Activated CD8-positive, alpha-beta memory T cell treated with anti-CD3 and anti-CD28 coated beads, Interleukin-2, amount 50 U/mL, for 1 hour (primary cell): Measurements from ENCODE around the gene PRM1.

ENCODE experiments used
- DNase-seq: peaks from one replicate; pipeline ENCODE4 v3.0.0-alpha.2; 2020; ENCODE audit errors: extremely low read depth

Gene PRM1

GRCh38 chr16:11236461-11237254, 44.5 kb downstream of the PRM1 start:
- DNase-seq, result no peak

DNA sequence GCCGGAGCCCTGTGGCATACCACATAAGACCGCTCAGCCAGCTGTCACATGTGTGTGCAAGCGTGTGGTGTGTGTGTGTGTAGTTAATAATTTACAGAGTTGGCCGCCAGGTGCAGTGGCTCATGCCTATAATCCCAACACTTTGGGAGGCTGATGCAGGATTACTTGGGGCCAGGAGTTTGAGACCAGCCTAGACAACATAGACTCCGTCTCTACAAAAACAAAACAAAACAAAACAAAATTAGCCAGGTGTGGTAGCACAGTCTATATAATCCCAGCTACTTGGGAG, 45.5 kb downstream of the PRM1 start:
- DNase-seq, result no peak

- DNase-seq, result no peak
These were observed 46.0 kb downstream of the PRM1 start for GRCh38 chr16:11234884-11235702.

GRCh38 chr16:11233727-11234376, 47.3 kb downstream of the PRM1 start:
- DNase-seq, result no peak

DNA sequence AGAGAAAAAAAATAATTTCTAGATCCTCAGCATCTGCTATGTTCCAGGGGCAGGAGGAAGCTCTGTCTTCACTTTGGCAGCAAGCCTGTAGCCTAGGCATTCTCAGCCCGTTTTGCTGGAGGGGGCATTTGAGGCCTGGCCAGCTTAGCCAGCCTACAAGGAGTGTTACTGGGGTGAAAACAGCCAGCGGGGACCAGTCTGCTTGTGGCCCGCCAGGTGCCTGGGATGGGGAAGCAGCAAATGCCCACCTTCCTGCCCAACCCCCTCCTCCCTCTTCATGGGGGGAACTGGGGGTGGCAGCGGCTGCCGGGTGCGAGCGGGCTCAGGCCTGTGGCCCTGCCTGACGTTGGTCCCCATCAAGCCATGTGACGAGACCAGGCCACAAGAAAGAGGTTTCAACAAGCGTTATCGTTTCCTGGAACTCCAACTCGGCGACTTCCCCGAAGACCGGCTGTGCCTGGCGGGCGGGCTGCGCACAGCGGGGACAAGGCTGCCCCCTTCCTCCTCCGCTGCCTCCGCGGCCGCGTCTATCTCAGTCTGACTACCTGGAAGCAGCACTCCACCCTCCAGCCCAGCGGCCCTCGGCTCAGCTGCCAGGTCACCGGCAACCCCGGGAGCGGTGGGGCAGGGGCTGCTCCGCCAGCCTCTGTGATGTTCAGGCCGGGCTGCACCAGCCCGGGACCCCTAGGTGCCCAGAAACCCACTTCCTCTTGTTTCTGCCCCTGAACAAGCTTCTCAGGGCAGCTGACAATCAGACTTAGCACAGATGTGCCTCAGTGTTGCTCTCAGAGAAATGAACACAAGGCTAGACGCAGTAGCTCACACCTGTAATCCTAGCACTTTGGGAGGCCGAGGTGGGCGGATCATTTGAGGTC, 48.0 kb downstream of the PRM1 start:
- peak; percentile 75 for DNase-seq

DNA sequence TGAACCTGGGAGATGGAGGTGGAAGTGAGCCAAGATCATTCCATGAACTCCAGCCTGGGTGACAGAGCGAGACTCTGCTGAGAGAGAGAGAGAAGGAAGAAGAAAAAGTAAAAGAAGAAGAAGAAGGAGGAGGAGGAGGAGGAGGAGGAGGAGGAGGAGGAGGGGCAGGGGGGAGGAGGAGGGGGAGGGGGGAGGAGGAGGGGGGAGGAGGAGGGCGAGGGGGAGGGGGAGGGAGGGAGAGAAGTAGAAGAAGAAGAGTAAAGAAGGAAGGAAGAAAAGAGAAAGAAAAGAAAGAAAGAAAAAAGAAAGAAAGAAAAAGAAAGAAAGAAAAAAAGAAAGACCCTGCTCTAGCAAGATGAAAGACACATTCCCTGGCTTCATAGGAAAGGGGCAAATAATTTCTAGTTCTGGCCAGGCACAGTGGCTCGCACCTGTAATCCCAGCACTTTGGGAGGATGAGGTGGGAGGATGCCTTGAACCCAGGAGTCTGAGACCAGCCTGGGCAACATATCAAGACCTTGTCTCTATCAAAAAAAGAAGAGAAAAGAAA, 48.8 kb downstream of the PRM1 start:
- no peak for DNase-seq

- DNase-seq, result no peak
These were observed 49.7 kb downstream of the PRM1 start for GRCh38 chr16:11231367-11231970.
